Measurements from ENCODE around the gene AIPL1.

DNA sequence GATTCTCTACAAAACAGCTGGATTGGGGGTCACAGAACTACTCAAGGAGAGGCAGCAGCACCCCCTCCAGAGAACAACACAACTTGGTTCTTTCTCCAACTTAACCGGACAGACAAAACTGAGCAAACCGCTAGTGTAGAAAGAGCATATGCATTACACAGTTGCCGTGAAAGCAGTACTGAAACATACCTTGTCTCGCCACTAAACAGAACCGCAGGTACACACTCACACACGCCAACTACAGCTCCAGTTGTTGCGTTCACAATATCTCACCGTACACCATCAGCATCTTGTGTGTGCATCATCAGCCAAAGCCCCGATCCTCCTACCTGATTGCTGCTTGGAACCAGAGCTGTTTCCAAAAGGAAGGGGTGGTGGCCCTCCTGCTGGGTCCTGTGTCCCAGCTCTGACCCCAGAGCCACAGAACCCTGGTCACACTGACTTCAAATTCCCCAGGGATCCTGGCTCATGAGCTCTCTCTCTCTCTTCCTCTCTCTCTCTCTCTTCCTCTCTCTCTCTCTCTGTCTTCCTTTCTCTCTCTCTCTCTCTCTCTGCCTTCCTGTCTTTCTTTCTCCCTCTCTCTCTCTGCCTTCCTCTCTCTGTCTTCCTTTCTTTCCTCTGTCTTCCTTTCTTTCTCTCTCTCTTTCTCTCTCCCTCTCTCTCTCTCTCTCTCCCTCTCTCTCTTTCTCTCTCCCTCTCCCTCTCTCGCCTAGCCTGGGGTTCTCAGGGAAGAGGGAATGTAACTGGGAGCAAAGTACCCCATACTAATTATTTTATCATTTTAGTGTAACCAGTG, 17.7 kb upstream of the AIPL1 start:
- TF ChIP-seq, protein P1, sequence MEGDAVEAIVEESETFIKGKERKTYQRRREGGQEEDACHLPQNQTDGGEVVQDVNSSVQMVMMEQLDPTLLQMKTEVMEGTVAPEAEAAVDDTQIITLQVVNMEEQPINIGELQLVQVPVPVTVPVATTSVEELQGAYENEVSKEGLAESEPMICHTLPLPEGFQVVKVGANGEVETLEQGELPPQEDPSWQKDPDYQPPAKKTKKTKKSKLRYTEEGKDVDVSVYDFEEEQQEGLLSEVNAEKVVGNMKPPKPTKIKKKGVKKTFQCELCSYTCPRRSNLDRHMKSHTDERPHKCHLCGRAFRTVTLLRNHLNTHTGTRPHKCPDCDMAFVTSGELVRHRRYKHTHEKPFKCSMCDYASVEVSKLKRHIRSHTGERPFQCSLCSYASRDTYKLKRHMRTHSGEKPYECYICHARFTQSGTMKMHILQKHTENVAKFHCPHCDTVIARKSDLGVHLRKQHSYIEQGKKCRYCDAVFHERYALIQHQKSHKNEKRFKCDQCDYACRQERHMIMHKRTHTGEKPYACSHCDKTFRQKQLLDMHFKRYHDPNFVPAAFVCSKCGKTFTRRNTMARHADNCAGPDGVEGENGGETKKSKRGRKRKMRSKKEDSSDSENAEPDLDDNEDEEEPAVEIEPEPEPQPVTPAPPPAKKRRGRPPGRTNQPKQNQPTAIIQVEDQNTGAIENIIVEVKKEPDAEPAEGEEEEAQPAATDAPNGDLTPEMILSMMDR (IDR thresholded peaks at IDR 0.05 in 2 of 3, conservative IDR thresholded peaks at IDR 0.05 in 1 of 3; ENCODE audit: borderline replicate concordance in 1 of 3, insufficient read depth in 1 of 3, low read depth in 2 of 3, low read length in 2 of 3), result no peak
- no peak for TF ChIP-seq RAD21 (IDR thresholded peaks at IDR 0.05; ENCODE audit: low read depth)
- TF ChIP-seq, protein P2, sequence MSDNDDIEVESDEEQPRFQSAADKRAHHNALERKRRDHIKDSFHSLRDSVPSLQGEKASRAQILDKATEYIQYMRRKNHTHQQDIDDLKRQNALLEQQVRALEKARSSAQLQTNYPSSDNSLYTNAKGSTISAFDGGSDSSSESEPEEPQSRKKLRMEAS (IDR thresholded peaks at IDR 0.05), result no peak
- TF ChIP-seq, protein P3, sequence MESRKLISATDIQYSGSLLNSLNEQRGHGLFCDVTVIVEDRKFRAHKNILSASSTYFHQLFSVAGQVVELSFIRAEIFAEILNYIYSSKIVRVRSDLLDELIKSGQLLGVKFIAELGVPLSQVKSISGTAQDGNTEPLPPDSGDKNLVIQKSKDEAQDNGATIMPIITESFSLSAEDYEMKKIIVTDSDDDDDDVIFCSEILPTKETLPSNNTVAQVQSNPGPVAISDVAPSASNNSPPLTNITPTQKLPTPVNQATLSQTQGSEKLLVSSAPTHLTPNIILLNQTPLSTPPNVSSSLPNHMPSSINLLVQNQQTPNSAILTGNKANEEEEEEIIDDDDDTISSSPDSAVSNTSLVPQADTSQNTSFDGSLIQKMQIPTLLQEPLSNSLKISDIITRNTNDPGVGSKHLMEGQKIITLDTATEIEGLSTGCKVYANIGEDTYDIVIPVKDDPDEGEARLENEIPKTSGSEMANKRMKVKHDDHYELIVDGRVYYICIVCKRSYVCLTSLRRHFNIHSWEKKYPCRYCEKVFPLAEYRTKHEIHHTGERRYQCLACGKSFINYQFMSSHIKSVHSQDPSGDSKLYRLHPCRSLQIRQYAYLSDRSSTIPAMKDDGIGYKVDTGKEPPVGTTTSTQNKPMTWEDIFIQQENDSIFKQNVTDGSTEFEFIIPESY (IDR thresholded peaks at IDR 0.05; ENCODE audit: extremely low read depth, insufficient replicate concordance, low read length), result no peak
- no peak for TF ChIP-seq JUND (IDR thresholded peaks at IDR 0.05)
